ENCODE data around the gene RAD9A.

GRCh38 chr11:67371911-67372320, 19.9 kb upstream of the RAD9A start:
- TF ChIP-seq, protein P1, sequence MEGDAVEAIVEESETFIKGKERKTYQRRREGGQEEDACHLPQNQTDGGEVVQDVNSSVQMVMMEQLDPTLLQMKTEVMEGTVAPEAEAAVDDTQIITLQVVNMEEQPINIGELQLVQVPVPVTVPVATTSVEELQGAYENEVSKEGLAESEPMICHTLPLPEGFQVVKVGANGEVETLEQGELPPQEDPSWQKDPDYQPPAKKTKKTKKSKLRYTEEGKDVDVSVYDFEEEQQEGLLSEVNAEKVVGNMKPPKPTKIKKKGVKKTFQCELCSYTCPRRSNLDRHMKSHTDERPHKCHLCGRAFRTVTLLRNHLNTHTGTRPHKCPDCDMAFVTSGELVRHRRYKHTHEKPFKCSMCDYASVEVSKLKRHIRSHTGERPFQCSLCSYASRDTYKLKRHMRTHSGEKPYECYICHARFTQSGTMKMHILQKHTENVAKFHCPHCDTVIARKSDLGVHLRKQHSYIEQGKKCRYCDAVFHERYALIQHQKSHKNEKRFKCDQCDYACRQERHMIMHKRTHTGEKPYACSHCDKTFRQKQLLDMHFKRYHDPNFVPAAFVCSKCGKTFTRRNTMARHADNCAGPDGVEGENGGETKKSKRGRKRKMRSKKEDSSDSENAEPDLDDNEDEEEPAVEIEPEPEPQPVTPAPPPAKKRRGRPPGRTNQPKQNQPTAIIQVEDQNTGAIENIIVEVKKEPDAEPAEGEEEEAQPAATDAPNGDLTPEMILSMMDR (IDR thresholded peaks at IDR 0.05; ENCODE audit: insufficient read depth, low read depth, low read length), result no peak
- no peak for TF ChIP-seq EZH2 (IDR thresholded peaks at IDR 0.05; ENCODE audit: insufficient read depth, low read length)

All from astrocyte (in vitro differentiated cells and primary cell).